Activated naive CD8-positive, alpha-beta T cell treated with anti-CD3 and anti-CD28 coated beads, Interleukin-2, amount 50 U/mL, for 24 hours (primary cell): ENCODE measurements around the gene NAA15.
"Not testable (repeated sequence)": the region's sequence is repeated elsewhere in the genome, so short reads cannot be mapped to it uniquely, and the experiment has no call there.

Source experiments
- ATAC-seq: fragments of 150-1000 bp; cut with Tn5 transposase; one replicate; pipeline ENCODE4 v1.10.0; 2021
- DNase-seq: peaks from one replicate; pipeline ENCODE4 v3.0.0; 2021
- H3K27ac Mint-ChIP-seq: one replicate; pipeline ENCODE4 v1.8.0; 2021; ENCODE audit warnings: mild to moderate bottlenecking, mixed read lengths
- H3K27me3 Mint-ChIP-seq: one replicate; pipeline ENCODE4 v1.8.0; 2021; ENCODE audit warnings: mixed read lengths
- H3K36me3 Mint-ChIP-seq: one replicate; pipeline ENCODE4 v1.8.0; 2021; ENCODE audit warnings: low read depth, mixed read lengths
- H3K4me1 Mint-ChIP-seq: one replicate; pipeline ENCODE4 v1.8.0; 2021; ENCODE audit warnings: mixed read lengths
- H3K4me3 Mint-ChIP-seq: one replicate; pipeline ENCODE4 v1.8.0; 2021; ENCODE audit warnings: mild to moderate bottlenecking, moderate library complexity, mixed read lengths
- H3K9me3 Mint-ChIP-seq: one replicate; pipeline ENCODE4 v1.8.0; 2021; ENCODE audit warnings: mixed read lengths

NAA15 gene

GRCh38 chr4:139301113-139301820 is at the start of gene NAA15:
NAA15 (plus strand) TSS chr4:139301505; CDS start chr4:139301778, 273 bp downstream.
- ATAC-seq (peak; percentile 93), DNase-seq (peak; percentile 97)
- Mint-ChIP-seq H3K4me3 (peak within 1 kb of the TSS; percentile 100), H3K27me3 (no peaks in the 10 kb centered on the region), H3K4me1 (peaks cover 68% of the 10 kb centered on the region), H3K27ac (peak within 1 kb of the TSS; percentile 100), H3K36me3 (peaks cover 38% of the 10 kb centered on the region), H3K9me3 (no peaks in the 10 kb centered on the region)

- H3K27ac Mint-ChIP-seq, result no peak overlapping the region
- no peak overlapping the region for H3K4me3 Mint-ChIP-seq
- no peak for DNase-seq
- no peaks in the 10 kb centered on the region for H3K4me1 Mint-ChIP-seq
- no peaks in the 10 kb centered on the region for H3K36me3 Mint-ChIP-seq
- no peaks in the 10 kb centered on the region for H3K27me3 Mint-ChIP-seq
- no peaks in the 10 kb centered on the region for H3K9me3 Mint-ChIP-seq
- ATAC-seq, result no peak
Measured at GRCh38 chr4:139253046-139253445, 48.3 kb upstream of the NAA15 start.

GRCh38 chr4:139253713-139254112 is 47.6 kb upstream of the NAA15 start:
- no peaks in the 10 kb centered on the region for H3K36me3 Mint-ChIP-seq
- DNase-seq (no peak), ATAC-seq (no peak)
- H3K9me3 Mint-ChIP-seq, result no peaks in the 10 kb centered on the region
- H3K27ac Mint-ChIP-seq, result no peak overlapping the region
- H3K4me3 Mint-ChIP-seq, result no peak overlapping the region
- no peaks in the 10 kb centered on the region for H3K4me1 Mint-ChIP-seq
- no peaks in the 10 kb centered on the region for H3K27me3 Mint-ChIP-seq

DNA sequence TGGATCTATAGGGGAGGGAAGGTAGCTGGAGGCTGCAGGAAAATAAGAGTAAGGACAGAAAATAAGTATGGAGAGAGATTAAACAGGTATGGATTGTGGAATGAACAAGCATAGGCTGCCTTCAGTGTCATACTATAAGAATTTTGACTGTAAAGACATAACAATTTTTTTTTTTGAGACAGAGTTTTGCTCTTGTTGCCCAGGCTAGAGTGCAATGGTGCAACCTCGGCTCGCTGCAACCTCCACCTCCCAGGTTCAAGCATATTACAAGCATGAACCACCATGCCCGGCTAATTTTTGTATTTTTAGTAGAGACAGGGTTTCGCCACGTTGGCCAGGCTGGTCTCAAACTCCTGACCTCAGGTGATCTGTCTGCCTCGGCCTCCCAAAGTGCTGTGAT is 45.7 kb upstream of the NAA15 start:
- not testable (repeated sequence) for H3K9me3 Mint-ChIP-seq, ATAC-seq

GRCh38 chr4:139256349-139256748 is 45.0 kb upstream of the NAA15 start:
- Mint-ChIP-seq H3K4me1 (no peaks in the 10 kb centered on the region), H3K27ac (no peak overlapping the region), H3K36me3 (no peaks in the 10 kb centered on the region), H3K9me3 (no peaks in the 10 kb centered on the region), H3K4me3 (no peak overlapping the region), H3K27me3 (no peaks in the 10 kb centered on the region)
- no peak for ATAC-seq
- DNase-seq, result no peak

More for the DNA sequence above, 45.7 kb upstream of the NAA15 start:
- not testable (repeated sequence) for H3K4me1 Mint-ChIP-seq, H3K27ac Mint-ChIP-seq, H3K36me3 Mint-ChIP-seq, DNase-seq, H3K27me3 Mint-ChIP-seq, H3K4me3 Mint-ChIP-seq

GRCh38 chr4:139265654-139266053 is 35.7 kb upstream of the NAA15 start:
- ATAC-seq, result no peak
- Mint-ChIP-seq H3K27ac (no peak overlapping the region), H3K9me3 (no peaks in the 10 kb centered on the region), H3K27me3 (peaks cover 3% of the 10 kb centered on the region), H3K4me3 (no peak overlapping the region), H3K4me1 (peaks cover 24% of the 10 kb centered on the region), H3K36me3 (no peaks in the 10 kb centered on the region)
- no peak for DNase-seq

DNA sequence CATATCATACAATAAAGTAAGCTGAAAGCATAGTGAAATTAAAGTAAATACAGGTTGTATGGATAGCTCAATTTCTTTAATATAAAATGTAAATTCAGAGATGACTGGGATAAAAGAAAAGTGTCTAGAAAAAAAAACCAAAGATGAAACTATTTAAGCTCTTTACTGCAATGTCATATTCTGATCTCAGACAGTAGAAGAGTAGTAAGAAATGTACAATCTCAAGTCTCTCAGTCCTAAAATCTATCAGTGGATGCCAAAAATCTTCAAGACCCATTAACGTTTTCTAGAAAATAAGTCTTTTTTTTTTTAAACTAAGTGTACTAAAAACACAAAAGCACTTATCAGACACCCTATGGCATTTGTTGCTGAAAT is 35.1 kb upstream of the NAA15 start:
- Mint-ChIP-seq H3K36me3 (no peaks in the 10 kb centered on the region), H3K9me3 (no peaks in the 10 kb centered on the region), H3K27me3 (peaks cover 3% of the 10 kb centered on the region), H3K4me1 (peaks cover 24% of the 10 kb centered on the region), H3K4me3 (peak overlapping the region; percentile 67), H3K27ac (peak overlapping the region; percentile 83)
- DNase-seq (no peak), ATAC-seq (no peak)

GRCh38 chr4:139266583-139267257 is 34.6 kb upstream of the NAA15 start:
- peak overlapping the region; percentile 67 for H3K4me3 Mint-ChIP-seq
- H3K9me3 Mint-ChIP-seq, result no peaks in the 10 kb centered on the region
- ATAC-seq (peak; percentile 98), DNase-seq (peak; percentile 79)
- no peaks in the 10 kb centered on the region for H3K36me3 Mint-ChIP-seq
- peak overlapping the region; percentile 83 for H3K27ac Mint-ChIP-seq
- H3K4me1 Mint-ChIP-seq, result peaks cover 24% of the 10 kb centered on the region
- H3K27me3 Mint-ChIP-seq, result peaks cover 2% of the 10 kb centered on the region

- DNase-seq (no peak), ATAC-seq (no peak)
- Mint-ChIP-seq H3K27ac (peak overlapping the region; percentile 83), H3K4me3 (peak overlapping the region; percentile 67), H3K4me1 (peaks cover 24% of the 10 kb centered on the region), H3K9me3 (no peaks in the 10 kb centered on the region), H3K27me3 (peaks cover 1% of the 10 kb centered on the region), H3K36me3 (no peaks in the 10 kb centered on the region)
Measured at GRCh38 chr4:139267301-139267700, 34.0 kb upstream of the NAA15 start.

GRCh38 chr4:139273835-139274234 is 27.5 kb upstream of the NAA15 start:
- Mint-ChIP-seq H3K4me3 (no peak overlapping the region), H3K36me3 (no peaks in the 10 kb centered on the region), H3K4me1 (peaks cover 5% of the 10 kb centered on the region), H3K27ac (no peak overlapping the region), H3K9me3 (no peaks in the 10 kb centered on the region), H3K27me3 (peaks cover 28% of the 10 kb centered on the region)
- DNase-seq, result no peak
- no peak for ATAC-seq

DNA sequence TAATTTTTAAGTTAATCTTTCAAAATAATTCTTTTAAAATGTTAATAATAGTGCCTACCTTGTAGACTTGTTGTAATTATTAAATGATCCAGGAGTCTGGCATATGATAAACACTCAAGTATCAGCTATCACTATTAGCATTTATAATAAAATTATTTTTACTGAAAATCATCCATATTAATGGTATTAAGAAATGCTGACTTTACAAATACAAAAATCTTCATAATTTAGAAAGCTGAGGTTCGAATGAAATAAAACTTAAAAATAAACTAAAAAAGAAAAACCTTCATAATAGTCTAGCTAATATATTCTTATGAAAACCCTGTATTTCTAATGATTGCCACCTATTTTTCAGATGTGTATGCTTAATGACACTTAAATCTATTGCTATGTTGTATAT is 26.5 kb upstream of the NAA15 start:
- ATAC-seq, result no peak
- H3K27ac Mint-ChIP-seq, result no peak overlapping the region
- H3K9me3 Mint-ChIP-seq, result no peaks in the 10 kb centered on the region
- no peak overlapping the region for H3K4me3 Mint-ChIP-seq
- peaks cover 15% of the 10 kb centered on the region for H3K4me1 Mint-ChIP-seq
- peaks cover 36% of the 10 kb centered on the region for H3K27me3 Mint-ChIP-seq
- no peaks in the 10 kb centered on the region for H3K36me3 Mint-ChIP-seq
- DNase-seq, result no peak

GRCh38 chr4:139275281-139275735 is 26.0 kb upstream of the NAA15 start:
- Mint-ChIP-seq H3K9me3 (no peaks in the 10 kb centered on the region), H3K27ac (no peak overlapping the region), H3K4me3 (no peak overlapping the region), H3K27me3 (peaks cover 41% of the 10 kb centered on the region), H3K36me3 (no peaks in the 10 kb centered on the region), H3K4me1 (peaks cover 17% of the 10 kb centered on the region)
- DNase-seq (no peak), ATAC-seq (no peak)

GRCh38 chr4:139278485-139278884 is 22.8 kb upstream of the NAA15 start:
- H3K27me3 Mint-ChIP-seq, result peaks cover 49% of the 10 kb centered on the region
- no peaks in the 10 kb centered on the region for H3K9me3 Mint-ChIP-seq
- peaks cover 17% of the 10 kb centered on the region for H3K4me1 Mint-ChIP-seq
- no peaks in the 10 kb centered on the region for H3K36me3 Mint-ChIP-seq
- H3K4me3 Mint-ChIP-seq, result peak overlapping the region; percentile 71
- ATAC-seq (no peak), DNase-seq (no peak)
- H3K27ac Mint-ChIP-seq, result no peak overlapping the region

- H3K27me3 Mint-ChIP-seq, result peaks cover 49% of the 10 kb centered on the region
Measured at GRCh38 chr4:139278912-139279759, 22.2 kb upstream of the NAA15 start.

More at GRCh38 chr4:139278912-139279759, 22.2 kb upstream of the NAA15 start:
- ATAC-seq, result no peak
- Mint-ChIP-seq H3K4me3 (peak overlapping the region; percentile 71), H3K9me3 (no peaks in the 10 kb centered on the region), H3K4me1 (peaks cover 17% of the 10 kb centered on the region), H3K27ac (no peak overlapping the region), H3K36me3 (no peaks in the 10 kb centered on the region)
- peak; percentile 13 for DNase-seq
